HG03196 (cell line): ENCODE results near the gene BANF2.
"Not testable (repeated sequence)": the region's sequence is repeated elsewhere in the genome, so short reads cannot be mapped to it uniquely, and the experiment has no call there.

Source experiments
- ATAC-seq: cut with Tn5 transposase; IDR thresholded peaks from one replicate; pipeline ENCODE4 v1.9.1; 2021; ENCODE audit not compliant: unreplicated experiment

The BANF2 gene

DNA sequence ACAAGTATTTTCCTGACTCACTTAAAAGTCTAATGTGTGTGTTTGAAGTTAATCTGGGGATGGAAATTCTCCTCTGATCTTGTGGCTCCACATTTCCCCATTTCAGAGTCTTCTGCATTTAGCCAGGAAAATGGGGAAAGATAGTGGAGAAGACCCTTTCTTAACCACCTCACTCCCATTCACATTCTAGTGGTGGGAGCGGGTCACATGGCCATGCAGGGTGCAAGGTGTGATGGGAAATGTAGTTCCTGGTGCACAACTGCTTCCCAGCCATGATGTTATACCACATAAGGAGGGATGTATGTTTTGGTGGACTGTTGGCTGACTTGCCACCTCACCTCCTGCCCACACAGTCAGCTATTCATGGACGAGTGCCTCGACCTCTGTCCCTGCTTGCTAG lies 61.8 kb downstream of the BANF2 start:
- no peak for ATAC-seq

DNA sequence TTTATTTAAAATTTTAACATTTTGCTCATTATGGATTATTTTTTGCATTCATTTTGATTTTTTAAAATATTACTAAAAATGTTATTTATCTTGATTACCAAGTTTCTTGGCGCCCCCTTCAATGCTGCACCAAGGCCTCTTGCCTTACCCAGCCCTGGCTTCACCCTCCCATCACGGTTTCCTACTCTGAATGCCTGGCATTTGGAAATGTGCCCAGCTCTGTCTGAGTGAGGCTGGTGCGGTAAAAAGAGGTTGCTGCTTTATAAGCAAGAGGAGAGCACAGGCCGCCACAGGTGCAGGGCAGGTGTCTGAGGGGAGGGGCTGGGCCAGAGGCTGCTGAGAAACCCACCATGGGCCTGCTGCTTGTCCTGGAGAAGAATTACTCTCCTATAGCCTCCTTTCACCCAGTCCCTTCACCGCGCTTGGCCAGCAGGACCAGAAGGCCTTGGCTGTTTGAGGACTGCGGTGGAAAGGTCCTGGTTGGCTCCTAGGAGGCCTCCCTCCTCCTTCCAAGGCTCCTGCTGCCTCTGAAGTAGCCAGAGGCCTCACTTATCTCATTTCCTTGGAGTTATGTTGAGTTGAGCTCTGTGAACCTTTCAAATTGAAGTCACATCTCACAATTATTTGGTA lies 62.6 kb downstream of the BANF2 start:
- no peak for ATAC-seq

DNA sequence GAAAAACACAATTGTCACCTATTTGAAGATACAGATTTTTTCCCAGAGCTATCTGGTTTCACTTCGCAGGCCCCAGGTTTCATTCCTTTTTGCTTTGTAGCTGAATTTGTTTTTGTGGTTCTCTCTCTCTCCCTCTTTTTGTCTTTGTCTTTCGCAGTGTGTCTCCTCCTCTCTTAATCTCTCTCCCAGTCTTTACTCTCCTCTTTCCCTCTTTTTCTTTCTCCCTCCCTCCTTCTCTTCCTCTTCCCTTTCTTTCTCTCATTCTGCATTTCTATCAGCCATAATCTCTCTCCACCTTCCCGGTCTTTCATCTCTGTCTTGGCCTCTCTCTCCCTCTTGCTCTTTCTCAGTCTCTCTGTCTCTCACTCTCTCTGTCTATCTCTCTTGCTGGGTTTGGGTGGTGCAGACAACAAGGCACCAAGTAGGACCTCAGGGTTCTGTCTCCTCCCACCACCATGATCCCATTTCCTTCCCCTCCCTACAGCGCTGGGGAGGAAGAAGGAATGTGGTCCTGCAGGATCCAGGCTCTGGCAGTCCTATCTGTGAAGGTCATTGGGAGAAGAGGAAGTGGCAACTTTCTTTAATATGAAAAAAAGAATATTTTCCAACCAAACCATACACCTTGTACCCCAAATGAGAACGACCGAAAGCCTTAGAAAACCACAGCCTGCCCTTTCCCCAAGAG lies 63.2 kb downstream of the BANF2 start:
- no peak for ATAC-seq

DNA sequence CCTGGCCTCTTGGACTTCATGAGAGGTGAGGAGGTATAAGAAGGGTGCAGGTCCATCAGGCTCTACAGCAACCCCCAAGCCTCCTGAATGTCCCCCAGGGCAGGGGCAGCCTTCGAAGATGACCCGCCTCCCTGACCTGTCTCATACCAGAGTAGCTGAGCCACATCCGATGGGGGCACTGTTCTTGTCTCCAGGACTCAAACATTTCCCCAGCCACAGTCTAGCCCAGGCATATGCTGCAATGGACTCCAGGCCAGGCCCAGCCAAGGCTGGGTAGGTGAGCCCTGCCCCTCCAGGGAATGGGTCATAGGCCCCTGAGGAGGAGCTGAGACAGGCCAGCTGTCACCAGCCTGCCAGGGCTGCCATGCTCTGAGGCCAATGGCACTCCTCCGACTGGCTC lies 65.3 kb downstream of the BANF2 start:
- no peak for ATAC-seq

DNA sequence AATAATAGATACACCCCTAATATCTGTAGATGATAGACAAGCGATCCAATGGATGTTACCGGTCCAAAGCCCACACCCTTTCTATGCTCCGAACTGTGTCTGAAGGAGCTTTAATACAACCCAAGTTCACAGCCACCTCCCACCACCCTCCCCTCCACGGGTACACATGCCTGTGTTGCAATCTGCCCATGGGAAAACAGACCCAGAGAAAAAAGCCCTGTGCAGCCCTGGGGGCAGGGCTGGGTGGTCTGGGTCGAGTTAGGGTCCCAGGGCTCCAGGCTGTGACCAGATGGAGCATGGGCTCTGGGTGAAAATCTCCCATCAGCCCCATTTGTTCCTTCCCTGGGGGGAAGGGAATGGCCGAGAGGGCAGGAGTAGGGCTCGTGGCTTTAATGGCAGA lies 65.8 kb downstream of the BANF2 start:
- ATAC-seq, result no peak

DNA sequence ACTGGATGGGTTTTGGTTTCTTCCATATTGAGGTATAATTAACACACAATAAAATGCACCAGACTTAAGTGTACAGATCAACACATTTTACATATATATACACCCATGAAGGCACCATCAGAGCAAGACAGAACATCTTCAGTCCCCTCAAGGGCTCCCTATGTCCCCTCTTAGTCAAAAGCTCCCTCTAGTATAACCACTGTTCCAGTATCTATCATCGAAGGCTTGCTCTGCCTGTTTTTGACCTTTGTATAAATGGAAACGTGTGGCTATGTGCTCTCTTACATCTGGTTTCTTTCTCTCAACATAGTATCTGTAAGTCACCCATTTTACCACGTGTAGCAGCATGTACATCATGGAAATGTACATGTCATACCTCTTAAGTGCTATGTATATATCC lies 66.5 kb downstream of the BANF2 start:
- ATAC-seq, result no peak

DNA sequence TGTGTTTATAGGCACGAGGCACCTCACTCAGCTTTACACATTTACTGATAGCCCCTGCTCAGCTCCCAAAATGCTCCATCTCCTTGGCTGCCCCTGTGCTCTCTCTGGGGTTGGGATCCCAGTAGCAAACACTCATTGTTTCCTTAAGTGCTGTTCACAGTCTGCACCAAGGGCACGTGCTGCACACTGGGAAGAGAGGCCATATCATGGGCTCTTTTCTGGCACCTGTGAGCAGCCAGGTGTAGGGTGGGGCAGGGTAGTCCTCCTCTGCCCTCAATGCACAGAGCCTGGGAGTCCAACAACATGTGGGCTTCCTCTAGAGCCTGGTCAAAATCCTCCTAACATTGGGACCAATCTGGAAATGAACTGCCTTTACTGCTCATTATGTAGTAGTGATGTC lies 67.9 kb downstream of the BANF2 start:
- ATAC-seq, result no peak

DNA sequence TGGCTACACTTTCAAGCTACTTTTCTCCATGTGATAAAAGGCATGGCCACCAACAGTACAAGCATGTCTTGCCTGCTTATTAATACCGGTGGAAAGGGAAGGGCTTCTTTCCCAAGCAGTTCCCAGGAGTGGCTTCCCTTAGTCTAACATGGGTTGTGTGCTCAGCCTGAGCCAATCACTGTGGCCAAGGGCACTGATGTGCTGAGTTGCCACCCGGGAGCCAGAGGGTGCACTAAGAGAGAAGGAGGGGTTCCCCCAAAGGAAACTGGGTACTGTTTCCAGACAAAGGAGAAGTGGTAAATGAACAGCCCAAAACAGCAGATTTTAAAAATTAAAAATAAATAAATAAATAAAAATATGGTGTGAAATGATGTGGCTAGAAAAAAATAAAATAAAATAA lies 68.5 kb downstream of the BANF2 start:
- ATAC-seq, result no peak

DNA sequence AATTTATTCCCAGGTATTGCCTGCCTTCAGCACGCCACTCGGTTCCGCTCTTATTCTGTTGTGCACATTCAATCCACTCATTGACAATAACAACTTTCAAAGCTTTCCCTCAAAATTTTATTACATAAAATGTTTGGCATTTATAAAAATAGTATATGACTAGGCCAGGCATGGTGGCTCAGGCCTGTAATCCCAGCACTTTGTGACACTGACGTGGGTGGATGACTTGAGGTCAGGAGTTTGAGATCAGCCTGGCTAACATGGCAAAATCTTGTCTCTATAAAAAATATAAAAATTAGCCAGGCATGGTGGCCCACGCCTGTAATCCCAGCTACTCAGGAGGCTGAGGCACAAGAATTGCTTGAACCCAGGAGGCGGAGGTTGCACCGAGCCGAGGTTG lies 70.0 kb downstream of the BANF2 start:
- not testable (repeated sequence) for ATAC-seq

DNA sequence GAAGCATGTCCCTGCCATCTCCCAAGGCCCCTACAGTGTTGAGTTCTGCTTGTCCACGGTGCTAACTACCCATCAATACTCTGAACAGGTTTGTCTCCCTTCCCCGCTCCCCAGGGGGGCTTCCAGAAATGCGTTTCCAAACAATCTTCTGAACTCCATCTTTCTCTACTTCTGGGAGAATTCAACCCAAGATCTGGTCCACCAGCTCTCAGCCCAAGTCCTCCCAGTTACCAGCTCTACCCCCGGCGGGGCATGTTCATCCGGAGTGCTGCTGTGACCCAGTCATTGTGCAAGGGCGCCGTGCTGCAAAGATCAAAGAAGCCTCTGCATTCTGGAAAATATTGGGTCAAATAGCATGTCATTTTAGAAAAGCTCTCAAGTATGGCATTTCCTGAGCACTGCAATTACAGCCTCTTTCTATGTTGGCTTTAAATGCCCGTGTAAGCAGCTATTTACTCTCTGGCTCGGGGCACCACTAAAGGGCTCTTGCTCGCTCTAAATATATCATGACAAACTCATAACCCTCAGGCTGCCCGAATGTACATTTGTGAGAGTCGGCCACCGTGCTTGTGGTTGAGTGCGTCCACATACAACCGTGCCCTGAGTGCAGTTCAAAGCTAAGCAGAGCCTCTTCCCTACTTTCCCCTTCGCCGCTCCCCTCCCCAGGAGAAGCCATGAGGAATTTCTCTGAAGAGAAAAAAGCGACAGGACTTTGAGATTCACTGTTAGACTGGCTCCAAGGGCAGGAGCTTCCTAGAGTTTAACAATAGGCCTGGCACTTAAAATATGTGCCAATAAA lies 71.6 kb downstream of the BANF2 start:
- ATAC-seq, result no peak

DNA sequence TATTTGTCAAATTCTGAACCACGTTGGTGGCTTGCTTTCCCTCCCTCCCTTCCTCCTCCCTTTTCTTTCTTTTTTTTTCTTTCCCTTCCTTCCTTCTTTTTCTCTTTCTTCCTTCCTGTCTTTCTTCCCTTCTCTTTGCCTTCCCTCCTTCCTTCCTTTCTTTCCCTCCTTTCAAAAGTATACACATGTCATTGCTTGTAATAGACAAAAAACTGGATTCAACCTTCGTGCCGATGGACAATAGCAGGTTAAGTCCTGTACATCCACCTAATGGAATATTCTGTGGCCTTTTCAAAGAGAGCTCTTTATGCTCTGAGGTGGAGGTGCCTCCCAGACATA lies 72.2 kb downstream of the BANF2 start:
- no peak for ATAC-seq

DNA sequence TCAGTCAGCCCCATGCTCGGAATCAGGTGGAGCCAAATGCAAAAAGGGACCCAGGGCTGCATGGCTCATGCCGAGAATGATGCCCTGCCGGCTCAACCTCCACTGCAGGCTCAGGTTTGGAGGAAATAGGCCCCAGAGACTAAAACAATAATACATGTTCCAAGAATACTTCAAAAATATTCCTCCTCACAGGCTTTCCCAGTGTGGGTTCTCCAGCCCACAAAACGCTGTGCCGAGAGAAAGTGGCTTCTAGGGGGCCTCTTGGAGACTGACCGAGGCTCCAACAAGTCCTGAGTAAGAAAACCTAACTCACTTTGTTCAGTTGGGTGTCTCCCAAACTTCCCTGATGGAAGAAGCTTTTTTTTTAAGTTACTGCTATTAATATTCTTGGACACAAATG lies 73.9 kb downstream of the BANF2 start:
- ATAC-seq, result no peak

DNA sequence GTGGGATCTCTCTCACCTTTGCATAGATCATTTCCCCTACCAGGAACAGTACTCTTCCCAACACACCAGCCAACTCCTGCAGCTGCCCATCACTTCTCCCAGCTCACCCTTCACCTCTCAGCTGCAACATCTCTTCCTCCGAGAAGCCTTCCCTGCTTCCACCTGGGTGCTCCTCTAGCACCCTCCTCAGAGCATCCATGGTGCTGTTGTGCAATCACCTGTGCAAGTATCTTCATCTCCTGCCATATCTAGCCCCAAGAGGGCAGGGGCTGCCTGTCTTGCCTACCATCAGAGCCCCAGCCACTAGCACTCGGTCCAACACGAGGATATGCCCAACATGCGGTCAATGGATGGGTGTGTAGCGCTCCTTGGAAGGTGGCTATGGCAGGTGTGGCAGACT lies 75.8 kb downstream of the BANF2 start:
- ATAC-seq, result no peak

DNA sequence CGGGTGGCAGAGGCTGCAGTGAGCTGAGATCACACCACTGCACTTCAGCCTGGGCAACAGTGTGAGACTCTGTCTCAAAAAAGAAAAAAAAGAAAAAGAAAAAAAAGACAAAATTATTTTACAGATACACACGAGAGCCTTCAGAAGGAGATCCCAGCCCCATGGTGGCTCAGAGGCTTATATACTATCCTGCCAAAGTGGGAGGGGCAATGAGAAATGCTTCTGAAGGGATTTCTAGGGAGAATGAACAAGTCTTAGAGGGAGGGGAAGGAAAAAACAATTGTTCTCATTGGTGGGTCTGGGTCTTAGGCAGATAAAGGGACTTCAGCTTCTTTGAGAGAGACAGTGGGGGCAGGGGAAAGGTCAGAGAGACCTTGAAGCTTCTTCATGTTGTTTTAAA lies 76.8 kb downstream of the BANF2 start:
- ATAC-seq, result no peak

DNA sequence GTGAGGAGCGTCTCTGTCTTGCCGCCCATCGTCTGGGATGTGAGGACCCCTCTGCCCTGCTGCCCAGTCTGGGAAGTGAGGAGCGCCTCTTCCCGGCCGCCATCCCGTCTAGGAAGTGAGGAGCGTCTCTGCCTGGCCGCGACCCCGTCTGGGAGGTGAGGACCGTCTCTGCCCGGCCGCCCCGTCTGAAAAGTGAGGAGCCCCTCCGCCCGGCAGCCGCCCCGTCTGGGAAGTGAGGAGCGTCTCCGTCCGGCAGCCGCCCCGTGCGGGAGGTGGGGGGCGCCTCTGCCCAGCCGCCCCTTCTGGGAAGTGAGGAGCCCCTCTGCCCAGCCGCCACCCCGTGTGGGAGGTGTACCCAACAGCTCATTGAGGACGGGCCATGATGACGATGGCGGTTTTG lies 79.2 kb downstream of the BANF2 start:
- ATAC-seq, result not testable (repeated sequence)

DNA sequence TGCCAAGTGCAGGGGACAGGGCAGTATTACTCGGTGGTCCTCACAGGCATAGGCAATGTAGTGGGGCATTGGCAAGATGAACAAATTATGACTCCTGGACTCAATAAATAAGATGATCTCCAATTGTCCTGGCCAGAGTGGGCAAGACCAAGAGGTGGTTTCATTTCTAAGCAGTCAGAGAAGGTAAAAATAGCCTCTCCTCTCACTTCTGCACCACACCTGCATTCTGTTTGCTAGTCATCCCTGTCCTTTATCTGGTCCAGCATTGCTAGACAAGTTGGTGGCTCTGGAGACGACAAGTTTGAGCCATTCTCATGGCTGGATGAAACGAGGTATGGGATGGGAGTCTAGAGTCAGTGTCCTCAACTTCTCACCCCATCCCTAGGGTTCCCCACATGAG lies 83.0 kb downstream of the BANF2 start:
- no peak for ATAC-seq

DNA sequence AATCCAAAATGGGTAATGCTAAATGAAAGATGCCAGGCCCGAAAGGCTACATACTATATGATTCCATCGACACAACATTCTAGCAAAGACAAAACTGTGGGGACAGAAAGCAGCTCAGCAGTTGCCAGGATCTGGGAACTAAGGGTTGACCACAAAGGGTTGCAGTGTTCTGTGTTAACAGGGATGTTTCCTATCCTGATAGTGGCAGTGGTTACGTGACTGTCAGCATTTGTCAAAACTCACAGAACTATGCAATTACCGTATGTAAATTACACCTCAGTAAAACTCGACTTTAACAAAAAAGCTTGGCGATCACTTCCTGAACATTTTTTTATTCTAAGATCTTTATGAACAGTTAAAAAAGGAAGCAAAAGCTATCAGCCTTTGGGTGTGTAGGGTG lies 83.9 kb downstream of the BANF2 start:
- no peak for ATAC-seq

DNA sequence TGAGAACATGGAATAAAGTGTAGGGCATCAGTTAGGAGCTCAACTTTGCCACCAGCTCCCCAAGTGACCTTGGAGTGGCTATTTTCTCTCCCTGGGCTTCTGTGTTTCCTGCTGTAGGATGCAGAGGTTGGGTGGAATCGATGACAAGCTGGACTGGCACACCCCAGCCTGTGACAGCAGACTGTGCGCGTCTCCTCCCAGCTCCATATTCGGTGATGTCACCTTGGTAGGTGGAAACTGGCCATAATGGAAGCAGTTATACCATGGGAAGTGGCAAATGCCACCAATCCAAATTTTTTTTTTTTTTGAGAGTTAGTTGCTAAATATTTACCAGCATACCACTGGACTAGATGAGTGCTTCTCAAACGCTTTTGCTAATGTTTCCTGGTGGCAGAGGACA lies 85.2 kb downstream of the BANF2 start:
- no peak for ATAC-seq
